ENCODE data around the gene NUDT17.

- TF ChIP-seq SIN3A (IDR thresholded peaks at IDR 0.05; ENCODE audit: borderline replicate concordance, low read depth, low read length) (peak; percentile 90; the same call in 1 of the 2 replicates), REST (IDR thresholded peaks at IDR 0.05; ENCODE audit: low read depth, low read length) (peak; percentile 46; the same call in 1 of the 2 replicates), TEAD4 (IDR thresholded peaks at IDR 0.05; ENCODE audit: borderline replicate concordance, insufficient read depth) (0 out of 2 replicates have a peak, but pooled peaks have one; percentile 11), SMC3 (IDR thresholded peaks at IDR 0.05; ENCODE audit: low read depth, low read length) (peak; percentile 8; the same call in 1 of the 2 replicates), RXRA (IDR thresholded peaks at IDR 0.05; ENCODE audit: borderline replicate concordance, low read depth) (no peak), CHD2 (IDR thresholded peaks at IDR 0.05; ENCODE audit: low read length, partially characterized antibody) (no peak), TCF12 (IDR thresholded peaks at IDR 0.05) (peak; percentile 38; the same call in 1 of the 2 replicates), CTCF (IDR thresholded peaks at IDR 0.05) (no peak), RFX5 (IDR thresholded peaks at IDR 0.05; ENCODE audit: low read length) (0 out of 2 replicates have a peak, but pooled peaks have one; percentile 40)
Observed at GRCh38 chr1:145823565-145824498, 21.6 kb upstream of the NUDT17 start, which contains the start of the genes POLR3C and RNF115.
